K562 (cell line): Measurements from ENCODE around the gene OCEL1. TPM values are rescaled to one million over a fixed set of nuclear protein-coding genes. Genes with fewer than 3 reads are reported as not detected.

ENCODE experiments used
- ATF3 ChIP-seq, 2 experiments: fragments of 450-650 bp in 1 of 2; sonication (generic) in 1 of 2; formaldehyde crosslinking in 1 of 2; IDR thresholded peaks in 1 of 2; conservative IDR thresholded peaks in 1 of 2; 2 replicates each; pipeline versions ENCODE4 v1.6.1 to v1.8.1; 2016 to 2023; ENCODE audit warnings: mild to moderate bottlenecking in 2 of 2, moderate library complexity in 2 of 2, inconsistent platforms in 1 of 2, missing genetic modification reagents in 1 of 2
- CBFA2T3 ChIP-seq: fragments of 450-650 bp; IDR thresholded peaks from 2 replicates; pipeline ENCODE4 v1.6.1; 2017
- CBFB ChIP-seq: sonication (generic); formaldehyde crosslinking; IDR thresholded peaks from 2 replicates; pipeline ENCODE4 v1.4.0; 2020; ENCODE audit warnings: mild to moderate bottlenecking, missing genetic modification reagents
- EGR1 ChIP-seq: fragments of 450-650 bp; conservative IDR thresholded peaks from 2 replicates; pipeline ENCODE4 v1.6.1; 2017; ENCODE audit warnings: mild to moderate bottlenecking
- GATAD2B ChIP-seq: fragments of 450-650 bp; IDR thresholded peaks from 2 replicates; pipeline ENCODE4 v1.6.1; 2017; ENCODE audit warnings: mild to moderate bottlenecking, borderline replicate concordance
- GTF2A2 ChIP-seq: IDR thresholded peaks from 2 replicates; pipeline ENCODE4 v1.6.1; 2016; ENCODE audit warnings: mild to moderate bottlenecking, missing genetic modification characterization, missing compliant biosample characterization
- HCFC1 ChIP-seq: IDR thresholded peaks from 2 replicates; pipeline ENCODE4 v1.6.1; 2012; ENCODE audit warnings: low read depth, low read length, improper control_type of control experiment
- HDAC2 ChIP-seq: fragments of 450-650 bp; IDR thresholded peaks from 2 replicates; pipeline ENCODE4 v1.6.1; 2016; ENCODE audit warnings: mild to moderate bottlenecking
- KAT8 ChIP-seq: fragments of 450-650 bp; IDR thresholded peaks from 2 replicates; pipeline ENCODE4 v1.6.1; 2016; ENCODE audit warnings: low read depth, mild to moderate bottlenecking
- KDM2B ChIP-seq: fragments of 250-450 bp; sonication (Bioruptor Pico); IDR thresholded peaks from 2 replicates; pipeline ENCODE4 v1.8.0; 2021; ENCODE audit warnings: mild to moderate bottlenecking, moderate library complexity
- KLF16 ChIP-seq: IDR thresholded peaks from 2 replicates; pipeline ENCODE4 v1.6.1; 2016; ENCODE audit warnings: antibody characterized with exemption
- KLF6 ChIP-seq: fragments of 250-450 bp; sonication (Bioruptor Pico); IDR thresholded peaks from 2 replicates; pipeline ENCODE4 v1.4.0; 2020; ENCODE audit warnings: mild to moderate bottlenecking, moderate library complexity, borderline replicate concordance
- MITF ChIP-seq: IDR thresholded peaks from 2 replicates; pipeline ENCODE4 v1.6.1; 2014; ENCODE audit warnings: antibody characterized with exemption
- NFIX ChIP-seq: fragments of 250-450 bp; sonication (Bioruptor Pico); IDR thresholded peaks from 2 replicates; pipeline ENCODE4 v1.4.0; 2020; ENCODE audit warnings: low read depth, mild to moderate bottlenecking, moderate library complexity
- SFPQ ChIP-seq: fragments of 200-400 bp; formaldehyde crosslinking; IDR thresholded peaks from 2 replicates; pipeline ENCODE4 v1.6.1; 2017; ENCODE audit warnings: mild to moderate bottlenecking, low read depth, low read length, moderate library complexity
- SIN3A ChIP-seq, 2 experiments: fragments of 150-350 bp in 1 of 2; IDR thresholded peaks; 2 replicates each; pipeline ENCODE4 v1.6.1; 2011 to 2016; ENCODE audit warnings: borderline replicate concordance in 2 of 2, low read depth in 2 of 2, low read length in 2 of 2, mild to moderate bottlenecking in 2 of 2, moderate library complexity in 2 of 2; ENCODE audit not compliant: control insufficient read depth in 1 of 2
- SIN3B ChIP-seq: fragments of 450-650 bp; IDR thresholded peaks from 2 replicates; pipeline ENCODE4 v1.6.1; 2017; ENCODE audit warnings: low read depth, mild to moderate bottlenecking, moderate library complexity
- TBL1XR1 ChIP-seq, 2 experiments: IDR thresholded peaks; 2 replicates each; pipeline ENCODE4 v1.6.1; 2012; ENCODE audit warnings: improper control_type of control experiment in 2 of 2, low read length in 2 of 2, mild to moderate bottlenecking in 1 of 2
- XRCC3 ChIP-seq: fragments of 450-650 bp; IDR thresholded peaks from 2 replicates; pipeline ENCODE4 v1.6.1; 2017; ENCODE audit warnings: mild to moderate bottlenecking, moderate library complexity
- YY1 ChIP-seq, 3 experiments: IDR thresholded peaks; 2 replicates each; pipeline ENCODE4 v1.6.1; 2011; ENCODE audit warnings: low read length in 2 of 3, mild to moderate bottlenecking in 2 of 3, moderate library complexity in 2 of 3, borderline replicate concordance in 1 of 3, control low read depth in 1 of 3, low read depth in 1 of 3; ENCODE audit not compliant: insufficient read depth in 3 of 3, insufficient replicate concordance in 2 of 3, control insufficient read depth in 1 of 3, insufficient read length in 1 of 3; ENCODE audit errors: extremely low read depth in 1 of 3
- ZNF232 ChIP-seq: sonication (generic); formaldehyde crosslinking; IDR thresholded peaks from 2 replicates; pipeline ENCODE4 v1.8.0; 2022; ENCODE audit warnings: mild to moderate bottlenecking, missing genetic modification reagents
- ZNF263 ChIP-seq: sonication (generic); formaldehyde crosslinking; IDR thresholded peaks from 2 replicates; pipeline ENCODE4 v1.8.0; 2022; ENCODE audit warnings: mild to moderate bottlenecking, missing genetic modification reagents, borderline replicate concordance
- polyA plus RNA-seq, 8 experiments: library from polyadenylated mRNA; depleted of rRNA in 4 of 8; stranded (reverse) in 5 of 8; unstranded in 3 of 8; fragments of >200 nt; fragmentation: Nextera tagmentation in 2 of 8; fragmentation: Illumina TruSeq in 1 of 8; extraction: Ambion mirVana in 2 of 8; extraction: Trizol in 1 of 8; gene quantifications; 2 replicates each; pipeline versions ENCODE4 v1.2.1 to v1.2.3, GENCODE V29; 2011 to 2014; ENCODE audit warnings: inconsistent platforms in 1 of 8, missing spikeins in 1 of 8
- total RNA-seq, 7 experiments: library from RNA; depleted of rRNA in 6 of 7; stranded (reverse); fragments of >200 nt in 6 of 7; fragmentation: Illumina TruSeq in 2 of 7; extraction: Trizol in 2 of 7; gene quantifications; 2 replicates each; pipeline versions ENCODE4 v1.2.1 to v1.2.3, GENCODE V29; 2011 to 2021; ENCODE audit warnings: low replicate concordance in 1 of 7

OCEL1 gene
- total and polyA plus RNA-seq, 9 of the 15 experiments (the other 6 are each of a cell fraction or from before 2014, with no cell fraction given) = 8.0 to 38.0 (median 12.4) TPM

GRCh38 chr19:17266975-17267788 is 41.2 kb downstream of the OCEL1 start, which contains the start of gene BABAM1 (continued):
- TF ChIP-seq NFIX (CRISPR knock-in tag) (no peak), KAT8 (no peak), ATF3 (IDR thresholded peaks at IDR 0.05) (no peak), ATF3 (CRISPR knock-in tag; conservative IDR thresholded peaks at IDR 0.05) (peak; percentile 62; the same call in 1 of the 2 replicates), SFPQ (no peak), ZNF232 (CRISPR knock-in tag) (no peak), KLF16 (peak; percentile 57; the same call in 1 of the 2 replicates), GTF2A2 (tag) (no peak), YY1 (IDR thresholded peaks at IDR 0.05; ENCODE audit: borderline replicate concordance in 1 of 3, control insufficient read depth in 1 of 3, extremely low read depth in 1 of 3, insufficient read depth in 3 of 3, insufficient read length in 1 of 3, insufficient replicate concordance in 2 of 3, low read depth in 1 of 3, low read length in 2 of 3) (peak; percentile 81 to 98 (median 97)), TBL1XR1 (IDR thresholded peaks at IDR 0.05; ENCODE audit: low read length in 2 of 2) (0 out of 4 replicates have a peak, but pooled peaks of 1 of the 2 experiments have one; percentile 51), HCFC1 (peak; percentile 97), SIN3A (IDR thresholded peaks at IDR 0.05; ENCODE audit: borderline replicate concordance in 2 of 2, control insufficient read depth in 1 of 2, low read depth in 2 of 2, low read length in 2 of 2) (peak in 1 of 2 experiments; percentile 71; a peak in 1 of 4 replicates), KLF6 (CRISPR knock-in tag) (no peak), EGR1 (no peak), ZNF263 (CRISPR knock-in tag) (no peak), GATAD2B (no peak), KDM2B (CRISPR knock-in tag) (no peak), CBFB (CRISPR knock-in tag) (no peak), XRCC3 (no peak), HDAC2 (peak; percentile 84), CBFA2T3 (no peak), SIN3B (peak; percentile 98), MITF (no peak)
